Gastroesophageal sphincter (tissue), 3 donors: ENCODE results near the gene POLDIP2.

Source experiments
- EP300 ChIP-seq: sonication (generic); formaldehyde crosslinking; IDR thresholded peaks from one replicate; pipeline ENCODE4 v1.6.1; 2017; ENCODE audit warnings: antibody characterized with exemption, mild to moderate bottlenecking
- POLR2A ChIP-seq, 2 donors: fragments of 450-650 bp; IDR thresholded peaks; one replicate each; pipeline ENCODE4 v1.6.1; 2017; ENCODE audit warnings: antibody characterized with exemption in 2 of 2, mild to moderate bottlenecking in 2 of 2, moderate library complexity in 1 of 2
- POLR2AphosphoS5 ChIP-seq: sonication (generic); formaldehyde crosslinking; IDR thresholded peaks from one replicate; pipeline ENCODE4 v1.6.1; 2017; ENCODE audit warnings: antibody characterized with exemption
- TF ChIP-seq, protein P1 (sequence below), 4 experiments: fragments of 200-600 bp in 2 of 4; fragments of 450-650 bp in 2 of 4; sonication (generic) in 1 of 4; IDR thresholded peaks; one replicate each; pipeline ENCODE4 v1.5.1; 2017 to 2019; ENCODE audit warnings: antibody characterized with exemption in 4 of 4, mild to moderate bottlenecking in 2 of 4, moderate library complexity in 2 of 4

GRCh38 chr17:28315846-28316705, 41.3 kb downstream of the POLDIP2 start:
- TF ChIP-seq POLR2A (IDR thresholded peaks at IDR 0.05), result no peak
- TF ChIP-seq, protein P1, sequence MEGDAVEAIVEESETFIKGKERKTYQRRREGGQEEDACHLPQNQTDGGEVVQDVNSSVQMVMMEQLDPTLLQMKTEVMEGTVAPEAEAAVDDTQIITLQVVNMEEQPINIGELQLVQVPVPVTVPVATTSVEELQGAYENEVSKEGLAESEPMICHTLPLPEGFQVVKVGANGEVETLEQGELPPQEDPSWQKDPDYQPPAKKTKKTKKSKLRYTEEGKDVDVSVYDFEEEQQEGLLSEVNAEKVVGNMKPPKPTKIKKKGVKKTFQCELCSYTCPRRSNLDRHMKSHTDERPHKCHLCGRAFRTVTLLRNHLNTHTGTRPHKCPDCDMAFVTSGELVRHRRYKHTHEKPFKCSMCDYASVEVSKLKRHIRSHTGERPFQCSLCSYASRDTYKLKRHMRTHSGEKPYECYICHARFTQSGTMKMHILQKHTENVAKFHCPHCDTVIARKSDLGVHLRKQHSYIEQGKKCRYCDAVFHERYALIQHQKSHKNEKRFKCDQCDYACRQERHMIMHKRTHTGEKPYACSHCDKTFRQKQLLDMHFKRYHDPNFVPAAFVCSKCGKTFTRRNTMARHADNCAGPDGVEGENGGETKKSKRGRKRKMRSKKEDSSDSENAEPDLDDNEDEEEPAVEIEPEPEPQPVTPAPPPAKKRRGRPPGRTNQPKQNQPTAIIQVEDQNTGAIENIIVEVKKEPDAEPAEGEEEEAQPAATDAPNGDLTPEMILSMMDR (IDR thresholded peaks at IDR 0.05), result no peak
- no peak for TF ChIP-seq POLR2AphosphoS5
- TF ChIP-seq EP300, result no peak
